Fibroblast of the aortic adventitia (primary cell): ENCODE data around the gene KYNU. TPM values are rescaled to one million over a fixed set of nuclear protein-coding genes. Genes with fewer than 3 reads are reported as not detected.

ENCODE experiments used
- DNase-seq: peaks from one replicate; pipeline ENCODE4 v3.0.0-alpha.2; 2010; ENCODE audit warnings: low read depth
- H3K4me3 ChIP-seq: 2 replicates; pipeline ENCODE4 v1.5.1; 2011; ENCODE audit warnings: low read depth, mild to moderate bottlenecking, control low read depth, low read length, moderate library complexity
- CTCF ChIP-seq: IDR thresholded peaks from 2 replicates; pipeline ENCODE4 v1.5.1; 2011; ENCODE audit warnings: mild to moderate bottlenecking, low read length, control low read depth, inconsistent platforms; ENCODE audit not compliant: insufficient read depth
- total RNA-seq: library from RNA; depleted of rRNA; stranded (reverse); fragments of >200 nt; gene quantifications from 2 replicates; pipeline ENCODE4 v1.2.3, GENCODE V29; 2012; ENCODE audit warnings: low replicate concordance

Gene KYNU
- total RNA-seq, 1 donor: 1.3 TPM

GRCh38 chr2:142848023-142848606 lies 29.3 kb upstream of the KYNU start:
- no peak for TF ChIP-seq CTCF
- no peak for DNase-seq
- H3K4me3 ChIP-seq: no peak overlapping the region

- no peak overlapping the region for H3K4me3 ChIP-seq
- no peak for DNase-seq
- TF ChIP-seq CTCF: no peak
Measured at GRCh38 chr2:142849820-142850219, 27.6 kb upstream of the KYNU start.

- no peak overlapping the region for H3K4me3 ChIP-seq
- DNase-seq: no peak
- TF ChIP-seq CTCF: no peak
Measured at GRCh38 chr2:142853912-142854311, 23.6 kb upstream of the KYNU start.

GRCh38 chr2:142857256-142858164 lies 20.0 kb upstream of the KYNU start:
- no peak for DNase-seq
- H3K4me3 ChIP-seq: no peak overlapping the region
- no peak for TF ChIP-seq CTCF

GRCh38 chr2:142858961-142859360 lies 18.5 kb upstream of the KYNU start:
- no peak overlapping the region for H3K4me3 ChIP-seq
- no peak for DNase-seq
- no peak for TF ChIP-seq CTCF

- DNase-seq: no peak
- no peak overlapping the region for H3K4me3 ChIP-seq
- no peak for TF ChIP-seq CTCF
Measured at GRCh38 chr2:142862299-142862698, 15.2 kb upstream of the KYNU start.

- no peak for TF ChIP-seq CTCF
- no peak overlapping the region for H3K4me3 ChIP-seq
- no peak for DNase-seq
Measured at GRCh38 chr2:142862847-142863246, 14.6 kb upstream of the KYNU start.
